Adrenal gland (tissue), 5 donors: ENCODE results near the gene NKIRAS1.

Experiments
- POLR2A ChIP-seq, 2 donors: fragments of 450-650 bp; IDR thresholded peaks; one replicate each; pipeline ENCODE4 v1.6.1; 2017; ENCODE audit warnings: antibody characterized with exemption in 2 of 2, mild to moderate bottlenecking in 2 of 2, moderate library complexity in 1 of 2
- TF ChIP-seq, protein P1 (sequence below), 6 experiments: fragments of 450-650 bp in 4 of 6; fragments of 200-600 bp in 2 of 6; sonication (generic) in 1 of 6; IDR thresholded peaks; 1 replicate in 5 of 6; 2 replicates in 1 of 6; pipeline versions ENCODE4 v1.5.1 to v1.8.0; 2016 to 2021; ENCODE audit warnings: antibody characterized with exemption in 6 of 6, mild to moderate bottlenecking in 2 of 6, moderate library complexity in 1 of 6
- donor health status: DM: no; HTN: no; CAD: no.

DNA sequence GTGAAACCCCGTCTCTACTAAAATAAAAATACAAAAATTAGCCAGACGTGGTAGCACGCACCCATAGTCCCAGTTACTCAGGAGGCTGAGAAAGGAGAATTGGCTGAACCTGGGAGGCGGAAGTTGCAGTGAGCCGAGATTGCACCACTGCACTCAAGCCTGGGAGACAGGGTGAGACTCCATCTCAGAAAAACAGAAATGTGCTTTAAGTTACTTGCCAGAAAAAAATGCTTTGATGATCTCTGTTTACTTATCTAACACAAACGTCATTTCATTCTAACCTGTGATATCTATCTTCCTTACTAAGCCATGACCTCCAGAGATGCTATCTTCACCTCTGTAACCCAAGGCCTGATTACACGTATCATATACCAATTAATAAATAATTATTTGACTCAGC lies 7.4 kb downstream of the NKIRAS1 start:
- TF ChIP-seq, protein P1, sequence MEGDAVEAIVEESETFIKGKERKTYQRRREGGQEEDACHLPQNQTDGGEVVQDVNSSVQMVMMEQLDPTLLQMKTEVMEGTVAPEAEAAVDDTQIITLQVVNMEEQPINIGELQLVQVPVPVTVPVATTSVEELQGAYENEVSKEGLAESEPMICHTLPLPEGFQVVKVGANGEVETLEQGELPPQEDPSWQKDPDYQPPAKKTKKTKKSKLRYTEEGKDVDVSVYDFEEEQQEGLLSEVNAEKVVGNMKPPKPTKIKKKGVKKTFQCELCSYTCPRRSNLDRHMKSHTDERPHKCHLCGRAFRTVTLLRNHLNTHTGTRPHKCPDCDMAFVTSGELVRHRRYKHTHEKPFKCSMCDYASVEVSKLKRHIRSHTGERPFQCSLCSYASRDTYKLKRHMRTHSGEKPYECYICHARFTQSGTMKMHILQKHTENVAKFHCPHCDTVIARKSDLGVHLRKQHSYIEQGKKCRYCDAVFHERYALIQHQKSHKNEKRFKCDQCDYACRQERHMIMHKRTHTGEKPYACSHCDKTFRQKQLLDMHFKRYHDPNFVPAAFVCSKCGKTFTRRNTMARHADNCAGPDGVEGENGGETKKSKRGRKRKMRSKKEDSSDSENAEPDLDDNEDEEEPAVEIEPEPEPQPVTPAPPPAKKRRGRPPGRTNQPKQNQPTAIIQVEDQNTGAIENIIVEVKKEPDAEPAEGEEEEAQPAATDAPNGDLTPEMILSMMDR (IDR thresholded peaks at IDR 0.05): no peak
- TF ChIP-seq POLR2A (IDR thresholded peaks at IDR 0.05): no peak
